DOHH2 (cell line): Measurements from ENCODE around the gene FBXO48.

ENCODE experiments used
- H3F3A ChIP-seq: fragments of 200-600 bp; sonication (generic), shearing (Covaris generic); 2 replicates; pipeline ENCODE4 v1.6.0; 2016; ENCODE audit warnings: antibody characterized with exemption, mild to moderate bottlenecking; ENCODE audit not compliant: control insufficient read depth, insufficient read depth
- H3K27ac ChIP-seq: fragments of 200-600 bp; sonication (generic); 2 replicates; pipeline ENCODE4 v1.5.1; 2014; ENCODE audit warnings: low read depth, mild to moderate bottlenecking, low read length, moderate library complexity
- H3K27me3 ChIP-seq: fragments of 200-600 bp; sonication (generic); 2 replicates; pipeline ENCODE4 v1.6.1; 2014; ENCODE audit warnings: mild to moderate bottlenecking, low read length, mixed read lengths; ENCODE audit not compliant: control insufficient read depth
- H3K36me3 ChIP-seq: fragments of 200-600 bp; sonication (generic); 2 replicates; pipeline ENCODE4 v1.6.1; 2014; ENCODE audit warnings: mild to moderate bottlenecking, low read length, moderate library complexity, mixed read lengths; ENCODE audit not compliant: control insufficient read depth
- H3K4me1 ChIP-seq: fragments of 200-600 bp; sonication (generic); 2 replicates; pipeline ENCODE4 v1.6.1; 2014; ENCODE audit warnings: mild to moderate bottlenecking, low read length, mixed read lengths; ENCODE audit not compliant: control insufficient read depth
- H3K4me2 ChIP-seq: fragments of 200-600 bp; sonication (generic); 2 replicates; pipeline ENCODE4 v1.6.0; 2014; ENCODE audit warnings: mild to moderate bottlenecking, low read length, moderate library complexity
- H3K4me3 ChIP-seq: fragments of 200-600 bp; sonication (generic); 2 replicates; pipeline ENCODE4 v1.5.1; 2014; ENCODE audit warnings: mild to moderate bottlenecking, low read length, mixed read lengths
- H3K79me2 ChIP-seq: fragments of 200-600 bp; sonication (generic); 2 replicates; pipeline ENCODE4 v1.6.1; 2014; ENCODE audit warnings: mild to moderate bottlenecking, low read length, mixed read lengths; ENCODE audit not compliant: control insufficient read depth
- H3K9me2 ChIP-seq: fragments of 200-600 bp; sonication (generic); replicated peaks from 2 replicates; pipeline ENCODE4 v1.6.1; 2014; ENCODE audit warnings: mild to moderate bottlenecking, low read length, mixed read lengths; ENCODE audit not compliant: control insufficient read depth
- H3K9me3 ChIP-seq: fragments of 200-600 bp; sonication (generic); 2 replicates; pipeline ENCODE4 v1.6.1; 2014; ENCODE audit warnings: antibody characterized with exemption, low read length, mixed read lengths; ENCODE audit not compliant: control insufficient read depth, insufficient read depth
- H4K20me1 ChIP-seq: fragments of 200-600 bp; sonication (generic); 2 replicates; pipeline ENCODE4 v1.6.0; 2014; ENCODE audit warnings: low read depth, mild to moderate bottlenecking, antibody characterized with exemption, low read length, moderate library complexity; ENCODE audit not compliant: control insufficient read depth, insufficient read depth
- EZH2phosphoT487 ChIP-seq: fragments of 200-600 bp; sonication (generic); IDR thresholded peaks from 2 replicates; pipeline ENCODE4 v1.6.1; 2017; ENCODE audit warnings: borderline replicate concordance, mild to moderate bottlenecking, antibody characterized with exemption, low read length, moderate library complexity, mixed read lengths
- TF ChIP-seq, protein P1 (sequence below): fragments of 200-600 bp; sonication (generic); IDR thresholded peaks from one replicate; pipeline ENCODE4 v1.5.1; 2014; ENCODE audit warnings: antibody characterized with exemption, mild to moderate bottlenecking, low read depth, low read length; ENCODE audit not compliant: poor library complexity, severe bottlenecking

The FBXO48 gene

DNA sequence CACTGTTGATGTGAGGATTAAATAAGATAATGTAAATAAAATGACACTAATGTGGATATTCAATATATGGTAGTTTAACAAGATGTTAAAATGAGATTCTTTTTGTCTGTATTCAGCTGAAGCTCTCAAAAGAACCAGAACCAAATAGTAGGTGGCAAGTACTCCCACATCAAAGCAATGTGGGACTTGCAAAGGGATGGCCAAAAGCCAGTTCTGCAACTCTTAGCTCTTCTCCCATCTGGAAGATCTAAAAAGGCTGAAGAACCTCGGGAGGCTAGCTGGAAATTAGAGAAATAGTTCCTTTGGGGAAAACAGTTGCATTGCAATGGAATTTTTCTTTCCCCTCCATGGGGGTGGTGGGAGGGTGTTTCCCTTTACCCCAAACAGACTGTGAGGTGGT is 48.7 kb downstream of the FBXO48 start:
- H4K20me1 ChIP-seq, result no peaks in the 10 kb centered on the region
- H3F3A ChIP-seq, result no peaks in the 10 kb centered on the region
- no peaks in the 10 kb centered on the region for H3K36me3 ChIP-seq
- H3K27me3 ChIP-seq, result no peaks in the 10 kb centered on the region
- no peaks in the 10 kb centered on the region; the same call in 1 of the 2 replicates for H3K9me3 ChIP-seq
- no peaks in the 10 kb centered on the region for H3K9me2 ChIP-seq
- H3K79me2 ChIP-seq, result no peaks in the 10 kb centered on the region
- H3K4me2 ChIP-seq, result 0 out of 2 replicates have a peak overlapping the region, but pooled peaks have one; percentile 12
- H3K4me1 ChIP-seq, result peaks cover 52% of the 10 kb centered on the region
- TF ChIP-seq, protein P1, sequence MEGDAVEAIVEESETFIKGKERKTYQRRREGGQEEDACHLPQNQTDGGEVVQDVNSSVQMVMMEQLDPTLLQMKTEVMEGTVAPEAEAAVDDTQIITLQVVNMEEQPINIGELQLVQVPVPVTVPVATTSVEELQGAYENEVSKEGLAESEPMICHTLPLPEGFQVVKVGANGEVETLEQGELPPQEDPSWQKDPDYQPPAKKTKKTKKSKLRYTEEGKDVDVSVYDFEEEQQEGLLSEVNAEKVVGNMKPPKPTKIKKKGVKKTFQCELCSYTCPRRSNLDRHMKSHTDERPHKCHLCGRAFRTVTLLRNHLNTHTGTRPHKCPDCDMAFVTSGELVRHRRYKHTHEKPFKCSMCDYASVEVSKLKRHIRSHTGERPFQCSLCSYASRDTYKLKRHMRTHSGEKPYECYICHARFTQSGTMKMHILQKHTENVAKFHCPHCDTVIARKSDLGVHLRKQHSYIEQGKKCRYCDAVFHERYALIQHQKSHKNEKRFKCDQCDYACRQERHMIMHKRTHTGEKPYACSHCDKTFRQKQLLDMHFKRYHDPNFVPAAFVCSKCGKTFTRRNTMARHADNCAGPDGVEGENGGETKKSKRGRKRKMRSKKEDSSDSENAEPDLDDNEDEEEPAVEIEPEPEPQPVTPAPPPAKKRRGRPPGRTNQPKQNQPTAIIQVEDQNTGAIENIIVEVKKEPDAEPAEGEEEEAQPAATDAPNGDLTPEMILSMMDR, result no peak
- TF ChIP-seq EZH2phosphoT487, result no peak
- H3K27ac ChIP-seq, result no peak overlapping the region
- H3K4me3 ChIP-seq, result no peak overlapping the region

DNA sequence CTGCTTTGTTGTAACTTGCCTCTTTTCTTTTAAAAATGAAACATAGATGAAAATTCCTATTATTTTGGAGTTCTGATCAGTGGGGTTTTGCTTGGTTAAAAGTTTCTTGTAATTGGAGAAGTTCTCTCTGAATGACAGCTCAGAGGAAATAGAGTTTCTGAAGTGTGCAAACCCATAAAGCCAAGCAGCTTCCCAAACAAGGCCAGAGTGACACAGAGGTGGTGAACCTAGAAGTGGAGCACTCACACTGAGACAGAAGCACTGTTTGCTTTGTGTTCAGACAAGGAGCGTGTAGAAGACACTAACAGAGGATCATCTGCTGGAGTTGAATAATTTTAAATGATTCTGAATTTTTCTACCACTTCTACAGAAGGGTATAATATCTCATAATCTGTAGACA is 49.2 kb downstream of the FBXO48 start:
- no peaks in the 10 kb centered on the region for H3K9me2 ChIP-seq
- H4K20me1 ChIP-seq, result no peaks in the 10 kb centered on the region
- no peaks in the 10 kb centered on the region for H3K27me3 ChIP-seq
- H3K4me2 ChIP-seq, result peak overlapping the region; percentile 12
- H3K27ac ChIP-seq, result no peak overlapping the region
- H3K9me3 ChIP-seq, result no peaks in the 10 kb centered on the region; the same call in 1 of the 2 replicates
- no peaks in the 10 kb centered on the region for H3K36me3 ChIP-seq
- H3F3A ChIP-seq, result no peaks in the 10 kb centered on the region
- TF ChIP-seq EZH2phosphoT487, result no peak
- TF ChIP-seq, protein P1, result no peak
- peaks cover 56% of the 10 kb centered on the region for H3K4me1 ChIP-seq
- no peaks in the 10 kb centered on the region for H3K79me2 ChIP-seq
- no peak overlapping the region for H3K4me3 ChIP-seq

DNA sequence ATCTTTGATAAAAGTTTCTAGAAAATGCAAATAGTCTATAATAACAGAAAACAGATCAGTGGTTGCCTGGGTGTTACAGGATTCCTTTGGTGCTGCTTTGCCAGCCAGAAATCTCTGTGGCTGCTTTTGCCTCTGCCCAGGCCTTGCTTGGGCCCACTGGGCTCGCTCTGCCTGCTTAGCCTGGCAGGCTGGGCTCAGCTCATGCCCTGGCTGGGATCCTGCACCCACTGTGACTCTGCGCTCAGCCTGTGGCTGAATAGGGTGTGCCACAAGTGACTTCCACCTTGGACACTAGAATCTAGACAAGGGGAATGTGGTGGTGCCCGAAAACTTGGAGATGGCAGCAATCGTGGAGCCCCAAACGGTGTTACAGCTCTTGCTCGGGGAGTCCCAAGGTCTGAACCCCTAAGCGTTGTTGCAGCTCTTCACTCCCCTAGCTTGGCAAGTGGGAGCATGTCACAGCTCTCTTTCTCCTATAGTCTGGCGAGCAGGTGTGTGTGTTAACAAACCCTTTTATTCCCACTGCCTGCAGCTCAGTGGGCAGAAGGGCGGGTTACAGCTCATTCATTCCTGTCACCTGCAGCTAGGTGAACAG is 50.9 kb downstream of the FBXO48 start:
- peaks cover 14% of the 10 kb centered on the region for H3F3A ChIP-seq
- peaks cover 73% of the 10 kb centered on the region for H3K4me1 ChIP-seq

More for the DNA sequence above, 50.9 kb downstream of the FBXO48 start:
- Histone ChIP-seq H3K4me2 (no peak overlapping the region), H3K27ac (no peak overlapping the region), H4K20me1 (no peaks in the 10 kb centered on the region), H3K4me3 (no peak overlapping the region), H3K9me2 (no peaks in the 10 kb centered on the region), H3K27me3 (no peaks in the 10 kb centered on the region), H3K9me3 (no peaks in the 10 kb centered on the region; the same call in 1 of the 2 replicates), H3K36me3 (no peaks in the 10 kb centered on the region), H3K79me2 (no peaks in the 10 kb centered on the region)
- no peak for TF ChIP-seq EZH2phosphoT487
- TF ChIP-seq, protein P1, result no peak
